HG02571 (cell line): Measurements from ENCODE around the gene GPR176.

Source experiments
- ATAC-seq: cut with Tn5 transposase; IDR thresholded peaks from one replicate; pipeline ENCODE4 v1.9.1; 2021; ENCODE audit warnings: mild to moderate bottlenecking, moderate library complexity; ENCODE audit not compliant: unreplicated experiment

GPR176 gene, protein sequence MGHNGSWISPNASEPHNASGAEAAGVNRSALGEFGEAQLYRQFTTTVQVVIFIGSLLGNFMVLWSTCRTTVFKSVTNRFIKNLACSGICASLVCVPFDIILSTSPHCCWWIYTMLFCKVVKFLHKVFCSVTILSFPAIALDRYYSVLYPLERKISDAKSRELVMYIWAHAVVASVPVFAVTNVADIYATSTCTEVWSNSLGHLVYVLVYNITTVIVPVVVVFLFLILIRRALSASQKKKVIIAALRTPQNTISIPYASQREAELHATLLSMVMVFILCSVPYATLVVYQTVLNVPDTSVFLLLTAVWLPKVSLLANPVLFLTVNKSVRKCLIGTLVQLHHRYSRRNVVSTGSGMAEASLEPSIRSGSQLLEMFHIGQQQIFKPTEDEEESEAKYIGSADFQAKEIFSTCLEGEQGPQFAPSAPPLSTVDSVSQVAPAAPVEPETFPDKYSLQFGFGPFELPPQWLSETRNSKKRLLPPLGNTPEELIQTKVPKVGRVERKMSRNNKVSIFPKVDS

DNA sequence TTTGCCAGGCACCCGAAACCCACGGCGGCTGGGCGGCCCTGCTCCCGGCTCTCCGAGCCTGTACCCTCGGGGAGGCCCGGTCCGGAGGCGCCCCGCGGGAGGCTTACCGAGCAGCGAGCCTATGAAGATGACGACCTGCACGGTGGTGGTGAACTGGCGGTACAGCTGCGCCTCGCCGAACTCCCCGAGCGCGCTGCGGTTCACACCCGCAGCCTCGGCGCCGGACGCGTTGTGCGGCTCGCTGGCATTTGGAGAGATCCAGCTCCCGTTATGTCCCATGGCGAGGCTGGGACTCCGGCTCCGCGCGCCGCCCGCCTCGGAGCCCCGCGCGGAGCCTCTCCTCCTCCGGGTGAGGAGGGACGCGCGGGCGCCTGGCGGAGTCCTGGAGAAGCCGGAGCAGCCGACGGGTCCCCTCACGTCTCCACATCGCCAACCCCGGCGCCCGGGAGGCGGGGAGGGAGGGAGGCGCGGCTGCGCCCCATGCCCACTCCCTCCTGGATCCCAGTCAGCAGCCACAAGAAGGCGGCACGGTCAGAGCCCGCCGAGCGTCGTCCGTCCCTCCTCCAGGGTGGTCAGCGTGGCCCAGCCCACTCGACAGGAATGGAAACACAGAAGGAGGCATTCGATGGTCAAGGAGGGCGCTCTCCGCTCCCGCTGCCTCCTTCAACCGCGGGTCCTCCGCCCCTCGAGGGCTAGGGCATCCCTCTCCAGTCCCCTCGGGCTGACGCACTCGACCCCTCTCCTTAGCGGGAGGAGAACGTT is at the start of gene GPR176:
Gene GPR176, minus strand, starts transcription at position 519 of the 762 bp plus-strand sequence. Its CDS starts 240 bp downstream, at position 279.
- ATAC-seq: peak; percentile 13

- ATAC-seq: no peak
These were observed 48.9 kb upstream of the GPR176 start for GRCh38 chr15:39969002-39969394.

GRCh38 chr15:39968273-39969001 is 48.4 kb upstream of the GPR176 start:
- no peak for ATAC-seq

DNA sequence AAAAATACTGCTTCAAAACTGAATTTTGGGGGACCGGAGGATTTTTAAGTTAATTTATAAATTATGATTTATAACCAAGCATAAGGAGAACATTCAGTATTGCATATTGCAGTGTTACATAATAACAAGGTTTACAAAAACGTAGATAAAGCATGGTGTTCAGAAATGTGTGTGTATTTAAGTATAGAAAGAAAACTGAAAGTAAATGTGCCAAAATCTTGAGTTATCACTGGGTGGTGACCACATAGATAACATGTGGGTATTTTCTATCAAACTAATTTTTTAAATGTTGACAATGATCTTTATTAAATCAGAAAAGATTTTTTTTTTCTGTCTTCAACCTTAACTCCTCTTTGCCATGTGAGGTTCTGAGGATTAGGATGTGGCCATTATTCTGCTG is 46.5 kb upstream of the GPR176 start:
- no peak for ATAC-seq

DNA sequence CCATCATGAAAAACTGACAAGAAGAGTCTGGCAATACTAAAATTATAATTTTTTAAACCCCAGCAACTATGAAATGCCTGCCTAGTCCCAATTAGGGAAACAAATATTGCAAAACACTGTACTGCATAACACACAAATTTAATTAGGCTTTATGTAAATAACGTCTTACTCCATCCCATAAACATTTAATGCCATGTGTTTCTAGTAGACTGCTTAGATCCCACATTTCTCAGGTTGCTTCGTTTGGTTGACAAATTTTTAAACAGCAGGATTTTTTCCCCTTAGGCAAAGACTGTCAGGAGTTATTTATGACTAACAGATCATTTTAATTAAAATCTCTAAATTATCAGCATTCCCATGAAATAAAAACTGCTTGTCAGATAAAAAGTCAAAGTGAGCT is 43.7 kb upstream of the GPR176 start:
- no peak for ATAC-seq

- no peak for ATAC-seq
These were observed 41.0 kb upstream of the GPR176 start for GRCh38 chr15:39961051-39961450.

DNA sequence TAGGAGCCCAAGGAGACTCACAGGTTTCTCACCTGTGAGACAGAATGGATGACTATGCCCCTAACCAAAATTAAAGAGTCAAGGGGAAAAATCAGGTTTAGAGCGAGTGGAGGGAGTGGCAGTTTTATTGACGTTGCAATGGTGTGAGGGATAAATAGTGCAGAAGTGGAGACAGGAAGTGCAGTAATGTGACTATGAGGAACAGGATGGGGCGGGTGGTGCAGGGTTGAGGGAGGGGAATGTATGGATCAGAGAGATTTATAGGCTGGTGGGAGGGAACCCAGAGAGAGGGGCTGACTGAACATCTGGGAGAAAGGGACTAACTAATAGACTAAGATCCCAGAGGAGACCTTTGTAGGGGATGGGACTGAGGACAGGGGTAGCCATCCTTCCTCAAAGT is 40.3 kb upstream of the GPR176 start:
- ATAC-seq: no peak

- ATAC-seq: no peak
These were observed 39.3 kb upstream of the GPR176 start for GRCh38 chr15:39959411-39959810.

DNA sequence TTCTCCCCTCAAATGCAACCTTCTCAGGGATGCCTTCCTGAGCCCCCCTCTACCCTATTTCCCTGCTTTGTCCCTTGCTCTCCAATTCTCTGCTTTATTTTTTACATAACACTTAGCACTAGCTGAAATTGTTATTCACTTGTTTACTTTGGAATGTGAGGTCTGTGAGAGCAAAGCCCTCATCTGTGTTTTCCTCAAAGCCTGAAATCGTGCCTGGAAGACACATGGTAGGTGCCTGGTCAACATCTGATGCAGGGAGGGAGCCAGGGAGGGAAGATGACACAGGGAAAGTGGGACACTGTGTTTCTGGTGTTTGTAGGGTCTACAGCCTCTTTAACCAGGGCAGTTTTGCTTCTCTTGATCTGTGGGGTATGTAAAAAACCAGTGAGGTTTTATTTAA is 37.4 kb upstream of the GPR176 start:
- ATAC-seq: no peak

DNA sequence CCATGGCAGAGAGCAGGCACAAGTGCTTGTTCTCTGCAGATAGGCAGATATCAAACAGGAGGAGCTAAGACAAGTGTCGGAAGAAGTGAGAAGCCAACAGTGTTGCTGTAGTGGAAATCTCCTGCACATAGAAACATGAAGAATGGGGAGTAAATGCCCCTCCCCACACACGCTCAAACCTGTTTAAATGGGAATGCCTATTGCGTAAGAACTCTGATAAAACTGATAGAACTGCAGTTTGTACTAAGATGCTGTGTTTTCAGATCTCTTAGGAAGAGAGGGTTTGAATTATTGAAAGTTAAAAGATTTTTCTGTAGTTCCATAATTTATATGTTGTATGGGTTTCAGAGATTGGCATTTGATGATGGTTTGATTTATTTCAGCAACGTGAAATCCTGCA is 33.5 kb upstream of the GPR176 start:
- ATAC-seq: no peak

- ATAC-seq: no peak
These were observed 31.5 kb upstream of the GPR176 start for GRCh38 chr15:39951561-39951960.

GRCh38 chr15:39948817-39949216 is 28.8 kb upstream of the GPR176 start:
- no peak for ATAC-seq

- no peak for ATAC-seq
These were observed 27.5 kb upstream of the GPR176 start for GRCh38 chr15:39947401-39948197.

DNA sequence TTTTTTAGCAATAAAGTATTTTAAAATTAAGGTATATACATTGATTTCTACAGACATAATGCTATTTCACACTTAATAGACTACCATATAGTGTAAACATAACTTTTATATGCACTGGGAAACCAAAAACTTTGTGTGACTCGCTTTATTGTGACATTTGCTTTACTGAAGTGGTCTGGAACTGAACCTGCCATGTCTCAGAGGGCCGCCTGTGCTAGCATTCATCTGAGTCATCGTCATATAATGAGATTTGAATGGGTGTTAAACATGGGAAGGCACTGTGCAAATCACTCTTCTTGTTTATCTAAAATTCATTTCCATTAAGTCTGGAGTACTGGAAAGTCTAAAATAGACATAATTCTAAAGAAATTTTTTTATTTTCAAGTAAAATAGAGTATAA is 26.8 kb upstream of the GPR176 start:
- no peak for ATAC-seq

DNA sequence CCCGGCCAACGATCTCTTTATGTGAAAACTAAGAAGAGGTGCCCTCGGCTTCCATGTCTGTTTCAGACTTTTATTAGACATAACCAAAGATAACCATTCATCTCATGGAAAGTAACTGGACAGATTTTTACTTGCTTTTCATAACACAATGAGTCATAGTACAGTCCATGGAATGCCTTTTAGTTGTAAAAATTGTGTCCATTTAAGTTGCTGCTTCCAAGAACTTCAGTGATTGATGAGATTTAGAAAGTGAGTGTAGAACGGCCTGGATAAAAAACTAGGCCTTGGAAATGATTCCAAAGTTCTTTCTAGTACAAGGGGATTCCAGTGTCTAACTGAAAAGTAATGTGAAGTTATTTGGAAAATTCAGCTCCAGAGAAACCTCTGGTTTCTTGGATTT is 24.7 kb upstream of the GPR176 start:
- no peak for ATAC-seq

- ATAC-seq: no peak
These were observed 22.7 kb upstream of the GPR176 start for GRCh38 chr15:39942753-39943150.

- ATAC-seq: no peak
These were observed 22.2 kb upstream of the GPR176 start for GRCh38 chr15:39942101-39942752.

GRCh38 chr15:39939487-39940452 is 19.7 kb upstream of the GPR176 start:
- ATAC-seq: no peak

- no peak for ATAC-seq
These were observed 17.6 kb upstream of the GPR176 start for GRCh38 chr15:39937696-39938095.
